Endothelial cell of umbilical vein (primary cell): ENCODE measurements around the gene SMIM10L2A. TPM values are rescaled to one million over a fixed set of nuclear protein-coding genes. Genes with fewer than 3 reads are reported as not detected.

ENCODE experiments used
- BruUV-seq: library from RNA; stranded (reverse); fragments of 400-500 nt; replicated peaks from 2 replicates; lab custom pipeline; 2021; lab: Mats Ljungman, UMichigan
- CTCF ChIA-PET: fragments of 300-600, 350-600 bp; sonication (Branson Sonifier 250); formaldehyde crosslinking; loops from one replicate; lab custom pipeline; 2021; ENCODE audit warnings: antibody characterized with exemption, inconsistent platforms; lab: Charles Lee
- POLR2A ChIA-PET: fragments of 300-600, 350-600 bp; sonication (Branson Sonifier 250); formaldehyde crosslinking; loops from one replicate; lab custom pipeline; 2021; ENCODE audit warnings: antibody characterized with exemption, inconsistent platforms; lab: Charles Lee
- DNase-seq: peaks from one replicate; pipeline ENCODE4 v3.0.0-alpha.2; 2011; ENCODE audit warnings: low read depth, low spot score
- FAIRE-seq: peaks from 2 replicates; lab custom pipeline; 2011; peaks lifted over from hg19 to GRCh38; lab: Jason Lieb, UNC
- H2AFZ ChIP-seq: 2 replicates; pipeline ENCODE4 v1.6.0; 2012; ENCODE audit warnings: low read depth, low read length, control low read depth, inconsistent platforms
- H3K27ac ChIP-seq: 2 replicates; pipeline ENCODE4 v1.5.1; 2011; ENCODE audit warnings: low read depth, mild to moderate bottlenecking, control low read depth, low read length, moderate library complexity; ENCODE audit not compliant: insufficient read depth
- H3K27me3 ChIP-seq, 2 experiments: 2 replicates each; pipeline versions ENCODE4 v1.6.0 to v1.6.1; 2011; ENCODE audit warnings: low read length in 2 of 2, mixed read lengths in 1 of 2; ENCODE audit not compliant: control insufficient read depth in 2 of 2, insufficient read depth in 2 of 2
- H3K36me3 ChIP-seq, 2 experiments: 2 replicates in 1 of 2; 3 replicates in 1 of 2; pipeline ENCODE4 v1.5.1; 2011; ENCODE audit warnings: low read length in 2 of 2, mild to moderate bottlenecking in 1 of 2, moderate library complexity in 1 of 2; ENCODE audit not compliant: control insufficient read depth in 2 of 2, insufficient read depth in 2 of 2; ENCODE audit errors: extremely low read depth in 1 of 2
- H3K4me1 ChIP-seq: 3 replicates; pipeline ENCODE4 v1.5.1; 2011; ENCODE audit warnings: mild to moderate bottlenecking, low read length; ENCODE audit not compliant: control insufficient read depth, insufficient read depth; ENCODE audit errors: extremely low read depth
- H3K4me2 ChIP-seq: 2 replicates; pipeline ENCODE4 v1.6.1; 2011; ENCODE audit warnings: low read length, control low read depth, mixed read lengths; ENCODE audit not compliant: insufficient read depth
- H3K4me3 ChIP-seq, 3 experiments: fragments of 200-600 bp in 1 of 3; sonication (generic), shearing (Covaris generic) in 1 of 3; replicated peaks in 1 of 3; 2 replicates each; pipeline ENCODE4 v1.5.1; 2011 to 2016; ENCODE audit warnings: control low read depth in 3 of 3, low read length in 3 of 3, mild to moderate bottlenecking in 2 of 3, inconsistent platforms in 1 of 3, low read depth in 1 of 3, moderate library complexity in 1 of 3; ENCODE audit not compliant: insufficient read depth in 1 of 3
- H3K79me2 ChIP-seq: 2 replicates; pipeline ENCODE4 v1.6.0; 2012; ENCODE audit warnings: low read length, inconsistent platforms; ENCODE audit not compliant: control insufficient read depth, insufficient read depth
- H3K9ac ChIP-seq: replicated peaks from 2 replicates; pipeline ENCODE3; 2011; ENCODE audit warnings: low read length, control low read depth; ENCODE audit not compliant: insufficient read depth; ENCODE audit errors: extremely low read depth
- H3K9me1 ChIP-seq: replicated peaks from 3 replicates; pipeline ENCODE4 v1.6.0; 2011; ENCODE audit warnings: mild to moderate bottlenecking, low read length; ENCODE audit not compliant: control insufficient read depth, insufficient read depth; ENCODE audit errors: extremely low read depth
- H3K9me3 ChIP-seq: replicated peaks from 2 replicates; pipeline ENCODE4 v1.5.1; 2012; ENCODE audit warnings: low read length, inconsistent platforms; ENCODE audit not compliant: control insufficient read depth, insufficient read depth
- H4K20me1 ChIP-seq: replicated peaks from 2 replicates; pipeline ENCODE3; 2011; ENCODE audit warnings: mild to moderate bottlenecking, low read length; ENCODE audit not compliant: control insufficient read depth, insufficient read depth; ENCODE audit errors: extremely low read depth
- EZH2 ChIP-seq: IDR thresholded peaks from 2 replicates; pipeline ENCODE4 v1.6.1; 2012; ENCODE audit warnings: borderline replicate concordance, low read depth, mild to moderate bottlenecking, moderate library complexity, low read length, inconsistent platforms; ENCODE audit not compliant: severe bottlenecking
- FOS ChIP-seq: IDR thresholded peaks from 2 replicates; pipeline ENCODE4 v1.6.1; 2011; ENCODE audit warnings: mild to moderate bottlenecking, low read length, moderate library complexity, borderline replicate concordance; ENCODE audit not compliant: insufficient read depth
- GATA2 ChIP-seq: IDR thresholded peaks from 2 replicates; pipeline ENCODE4 v1.7.0; 2011; ENCODE audit warnings: low read depth, mild to moderate bottlenecking, moderate library complexity, mixed read lengths, low read length; ENCODE audit not compliant: insufficient read length, insufficient read depth
- JUN ChIP-seq: IDR thresholded peaks from 2 replicates; pipeline ENCODE4 v1.6.1; 2011; ENCODE audit warnings: borderline replicate concordance, low read depth; ENCODE audit not compliant: insufficient read length, insufficient read depth
- MYC ChIP-seq: IDR thresholded peaks from one replicate; pipeline ENCODE4 v1.6.1; 2011; ENCODE audit warnings: mild to moderate bottlenecking, low read depth, low read length
- POLR2A ChIP-seq: IDR thresholded peaks from 2 replicates; pipeline ENCODE4 v1.6.1; 2012; ENCODE audit warnings: low read depth, mild to moderate bottlenecking, control low read depth, low read length
- POLR2AphosphoS5 ChIP-seq: IDR thresholded peaks from 2 replicates; pipeline ENCODE4 v1.6.1; 2012; ENCODE audit warnings: low read depth, mild to moderate bottlenecking, control low read depth, low read length, moderate library complexity; ENCODE audit not compliant: insufficient read depth
- dilution Hi-C: fragments of 300-500 bp; cut with MboI; formaldehyde crosslinking; loops from one replicate; pipeline ENCODE4 v1.15.0; 2019; ENCODE audit warnings: low sequenced_read_pairs; ENCODE audit not compliant: extremely low pct_ligation_motif_present
- intact Hi-C: fragments of 100-400 bp; cut with micrococcal nuclease; formaldehyde crosslinking; loops from one replicate; pipeline ENCODE4 v1.10.0; 2022
- polyA plus RNA-seq, 4 experiments: library from polyadenylated mRNA; depleted of rRNA in 3 of 4; stranded (reverse) in 3 of 4; unstranded in 1 of 4; fragments of >200 nt; gene quantifications; 2 replicates each; pipeline versions ENCODE4 v1.2.1 to v1.2.3, GENCODE V29; 2011 to 2012; ENCODE audit warnings: missing spikeins in 1 of 4
- total RNA-seq: library from RNA; stranded (reverse); gene quantifications from 2 replicates; pipeline ENCODE4 v1.2.3, GENCODE V29; 2021
- TF ChIP-seq, protein P1 (sequence below), 2 donors: IDR thresholded peaks; 1 replicate in 1 of 2; 2 replicates in 1 of 2; pipeline ENCODE4 v1.5.1; 2011; ENCODE audit warnings: low read length in 2 of 2, mild to moderate bottlenecking in 2 of 2, moderate library complexity in 2 of 2, control low read depth in 1 of 2, inconsistent platforms in 1 of 2, low read depth in 1 of 2; ENCODE audit not compliant: insufficient read depth in 1 of 2; ENCODE audit errors: extremely low read depth in 1 of 2
- TF ChIP-seq, protein P2 (sequence below): IDR thresholded peaks from 2 replicates; pipeline ENCODE4 v1.6.1; 2011; ENCODE audit not compliant: insufficient read depth, insufficient read length

The SMIM10L2A gene
- total and polyA plus RNA-seq, 2 donors (not counting 3 experiments of a cell fraction or from before 2014, with no cell fraction given) = 0.10 to 0.24 TPM

DNA sequence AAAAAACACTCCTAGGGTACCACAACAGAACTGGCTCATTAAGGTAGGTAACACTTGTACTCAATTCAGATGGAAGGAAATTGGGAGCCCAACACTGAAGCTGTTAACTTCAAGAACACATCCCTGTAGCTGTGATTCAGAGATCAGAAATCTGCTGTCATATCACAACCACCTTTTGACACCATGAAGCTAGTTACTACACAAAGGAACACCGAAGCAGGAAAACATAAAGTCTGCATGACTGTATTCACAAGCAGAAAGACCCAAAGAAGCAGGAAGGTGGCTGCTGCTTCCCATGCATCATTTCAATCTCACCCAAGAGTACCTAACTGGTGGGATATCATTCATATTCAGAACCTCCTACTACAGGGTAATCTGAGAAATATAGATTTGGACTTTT, 7.7 kb downstream of the SMIM10L2A start:
- Histone ChIP-seq H3K79me2 (no peaks in the 10 kb centered on the region), H3K9me1 (no peaks in the 10 kb centered on the region), H3K4me3 (no peak overlapping the region), H3K27me3 (peaks cover 2 to 5% of the 10 kb centered on the region in 2 experiments), H4K20me1 (no peaks in the 10 kb centered on the region), H3K27ac (no peak overlapping the region), H3K9ac (no peak overlapping the region), H3K9me3 (no peaks in the 10 kb centered on the region), H3K4me1 (no peaks in the 10 kb centered on the region), H2AFZ (no peak overlapping the region), H3K36me3 (no peaks in the 10 kb centered on the region), H3K4me2 (no peak overlapping the region)
- TF ChIP-seq POLR2AphosphoS5 (no peak), POLR2A (no peak), EZH2 (no peak)
- TF ChIP-seq, protein P1, sequence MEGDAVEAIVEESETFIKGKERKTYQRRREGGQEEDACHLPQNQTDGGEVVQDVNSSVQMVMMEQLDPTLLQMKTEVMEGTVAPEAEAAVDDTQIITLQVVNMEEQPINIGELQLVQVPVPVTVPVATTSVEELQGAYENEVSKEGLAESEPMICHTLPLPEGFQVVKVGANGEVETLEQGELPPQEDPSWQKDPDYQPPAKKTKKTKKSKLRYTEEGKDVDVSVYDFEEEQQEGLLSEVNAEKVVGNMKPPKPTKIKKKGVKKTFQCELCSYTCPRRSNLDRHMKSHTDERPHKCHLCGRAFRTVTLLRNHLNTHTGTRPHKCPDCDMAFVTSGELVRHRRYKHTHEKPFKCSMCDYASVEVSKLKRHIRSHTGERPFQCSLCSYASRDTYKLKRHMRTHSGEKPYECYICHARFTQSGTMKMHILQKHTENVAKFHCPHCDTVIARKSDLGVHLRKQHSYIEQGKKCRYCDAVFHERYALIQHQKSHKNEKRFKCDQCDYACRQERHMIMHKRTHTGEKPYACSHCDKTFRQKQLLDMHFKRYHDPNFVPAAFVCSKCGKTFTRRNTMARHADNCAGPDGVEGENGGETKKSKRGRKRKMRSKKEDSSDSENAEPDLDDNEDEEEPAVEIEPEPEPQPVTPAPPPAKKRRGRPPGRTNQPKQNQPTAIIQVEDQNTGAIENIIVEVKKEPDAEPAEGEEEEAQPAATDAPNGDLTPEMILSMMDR (IDR thresholded peaks at IDR 0.05; ENCODE audit: extremely low read depth in 1 of 2, insufficient read depth in 1 of 2, low read depth in 1 of 2, low read length in 2 of 2) = no peak
- FAIRE-seq (no peak), DNase-seq (no peak)
- POLR2A ChIA-PET = no interaction called here
- intact Hi-C loops = no loop called here
- dilution Hi-C loops = no loop called here
- CTCF ChIA-PET = no interaction called here
- no TSS peak for BruUV-seq

DNA sequence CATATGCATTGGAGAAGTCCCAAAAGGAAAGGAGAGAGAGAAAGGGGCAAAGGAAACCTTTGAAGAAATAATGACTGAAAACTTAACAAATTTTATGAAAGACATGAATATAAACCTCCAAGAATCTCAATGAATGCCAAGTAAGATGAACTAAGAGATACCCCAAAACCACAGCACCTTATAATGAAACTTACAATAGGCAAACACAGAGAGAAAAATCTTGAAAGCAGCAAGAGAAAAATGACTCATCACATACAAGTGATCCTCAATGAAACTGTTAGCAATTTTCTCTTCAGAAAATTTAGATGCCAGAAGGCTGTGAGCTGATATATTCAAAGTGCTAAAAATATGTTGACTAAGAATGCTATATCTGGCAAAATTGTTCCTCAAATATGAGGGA, 10.1 kb downstream of the SMIM10L2A start:
- dilution Hi-C loops = no loop called here
- no peak overlapping the region for H3K9ac ChIP-seq
- POLR2A ChIA-PET = no interaction called here
- no peaks in the 10 kb centered on the region for H3K36me3 ChIP-seq
- H3K27ac ChIP-seq = no peak overlapping the region
- CTCF ChIA-PET = no interaction called here
- H3K4me3 ChIP-seq = no peak overlapping the region
- TF ChIP-seq POLR2A = no peak
- TF ChIP-seq GATA2 = no peak
- no peak for TF ChIP-seq EZH2
- no peak for TF ChIP-seq JUN
- no peak for TF ChIP-seq FOS
- TF ChIP-seq, protein P2, sequence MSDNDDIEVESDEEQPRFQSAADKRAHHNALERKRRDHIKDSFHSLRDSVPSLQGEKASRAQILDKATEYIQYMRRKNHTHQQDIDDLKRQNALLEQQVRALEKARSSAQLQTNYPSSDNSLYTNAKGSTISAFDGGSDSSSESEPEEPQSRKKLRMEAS = no peak
- no peak for TF ChIP-seq POLR2AphosphoS5
- no peak for TF ChIP-seq MYC
- TF ChIP-seq, protein P1 (IDR thresholded peaks at IDR 0.05; ENCODE audit: extremely low read depth in 1 of 2, insufficient read depth in 1 of 2, low read depth in 1 of 2, low read length in 2 of 2) = no peak
- no peaks in the 10 kb centered on the region for H3K4me1 ChIP-seq
- DNase-seq = no peak
- peaks cover under 1 to 4% of the 10 kb centered on the region in 2 experiments for H3K27me3 ChIP-seq
- H3K9me3 ChIP-seq = no peaks in the 10 kb centered on the region
- no peak overlapping the region for H2AFZ ChIP-seq
- no TSS peak for BruUV-seq
- intact Hi-C loops = no loop called here
- no peaks in the 10 kb centered on the region for H3K79me2 ChIP-seq
- no peaks in the 10 kb centered on the region for H4K20me1 ChIP-seq
- no peaks in the 10 kb centered on the region for H3K9me1 ChIP-seq
- FAIRE-seq = no peak
- H3K4me2 ChIP-seq = no peak overlapping the region
